ENCODE measurements around the gene ABCA7. TPM values are rescaled to one million over a fixed set of nuclear protein-coding genes. Genes with fewer than 3 reads are reported as not detected.

ABCA7 gene
- total and polyA plus RNA-seq, 2 of the 8 experiments (the other 6 are each of a cell fraction or from before 2014, with no cell fraction given): 10.4 to 25.6 TPM

GRCh38 chr19:1019980-1020867 is 19.7 kb upstream of the ABCA7 start:
- Histone ChIP-seq H3K18ac (ENCODE audit: extremely low read depth, low read length) (no peak overlapping the region; the same call in 1 of the 2 replicates), H4K20me1 (replicated peaks in 1 of 2; ENCODE audit: control insufficient read depth in 1 of 2, insufficient read depth in 2 of 2, low read length in 2 of 2) (peaks cover 30 to 42% of the 10 kb centered on the region in 2 experiments), H2AK5ac (ENCODE audit: low read depth, low read length) (0 out of 2 replicates have a peak overlapping the region, but pooled peaks have one; percentile 5), H2BK20ac (ENCODE audit: low read length) (no peak overlapping the region), H3K23me2 (ENCODE audit: low read depth, low read length) (peaks cover 9% of the 10 kb centered on the region), H4K91ac (replicated peaks; ENCODE audit: insufficient read length, low read length) (peak overlapping the region; percentile 77), H4K5ac (ENCODE audit: insufficient read length, low read depth, low read length) (no peak overlapping the region), H2BK5ac (ENCODE audit: low read depth, low read length) (peak overlapping the region; percentile 97; the same call in 1 of the 2 replicates), H2BK120ac (replicated peaks; ENCODE audit: low read depth, low read length) (no peak overlapping the region), H3K27me3 (replicated peaks in 1 of 4; ENCODE audit: control insufficient read depth in 3 of 4, extremely low read depth in 1 of 4, insufficient read depth in 3 of 4, low read length in 3 of 4) (no peaks in the 10 kb centered on the region), H3K14ac (ENCODE audit: insufficient read length) (no peak overlapping the region), H3K23ac (ENCODE audit: insufficient read length) (no peak overlapping the region), H4K8ac (ENCODE audit: extremely low read depth, insufficient read depth, low read length) (peak overlapping the region; percentile 92; the same call in 1 of the 2 replicates), H3K4me1 (replicated peaks in 1 of 4; ENCODE audit: control insufficient read depth in 3 of 4, insufficient read depth in 4 of 4, low read length in 3 of 4) (peaks cover 0 to 37% (median 25%) of the 10 kb centered on the region in 4 experiments; a peak in 5 of 7 replicates), H3K4me2 (ENCODE audit: insufficient read depth in 1 of 2, low read depth in 2 of 2, low read length in 2 of 2) (peak overlapping the region; percentile 93 to 98), H3K9ac (replicated peaks in 1 of 4; ENCODE audit: extremely low read depth in 1 of 4, low read depth in 3 of 4, low read length in 3 of 4) (peak overlapping the region; percentile 69 to 82 (median 76)), H3K79me1 (ENCODE audit: low read depth, low read length) (peaks cover 21% of the 10 kb centered on the region), H2BK12ac (ENCODE audit: low read depth, low read length) (no peak overlapping the region), H3K56ac (replicated peaks; ENCODE audit: insufficient read length, low read depth, low read length) (peak overlapping the region; percentile 42), H3K36me3 (ENCODE audit: control insufficient read depth in 2 of 4, insufficient read depth in 4 of 4, low read length in 3 of 4) (no peaks in the 10 kb centered on the region), H2BK15ac (ENCODE audit: low read length) (peak overlapping the region; percentile 61; the same call in 1 of the 2 replicates), H3K4me3 (ENCODE audit: extremely low read depth in 1 of 4, insufficient read depth in 2 of 4, low read depth in 3 of 4, low read length in 4 of 4) (peak overlapping the region; percentile 84 to 97 (median 94)), H3K27ac (ENCODE audit: low read depth, low read length) (peak overlapping the region; percentile 96), H3K4ac (replicated peaks; ENCODE audit: insufficient read length, low read depth, low read length) (no peak overlapping the region), H2AFZ (ENCODE audit: low read length) (no peak overlapping the region), H3K9me3 (ENCODE audit: insufficient read depth in 2 of 2, low read depth in 1 of 2, low read length in 1 of 2) (no peaks in the 10 kb centered on the region), H3K79me2 (ENCODE audit: control insufficient read depth in 1 of 2, insufficient read depth in 2 of 2, low read length in 2 of 2) (peaks cover 34 to 57% of the 10 kb centered on the region in 2 experiments)
- ChIA-PET CTCF (ENCODE audit: partially characterized antibody) (interaction anchor here (0.7 to 2.3 kb wide), 11 partner anchors 9 to 97 kb away, joined by 3 to 8 read pairs (median 4); no protein-coding TSS in a partner anchor), POLR2A (ENCODE audit: partially characterized antibody) (interaction anchor here (0.7 to 6.4 kb wide), 17 partner anchors 9 to 201 kb away, joined by 3 to 125 read pairs (median 4); partner anchors contain the start of genes ABCA7, ARHGAP45 and CNN2)
- DNase-seq (ENCODE audit: low read depth in 1 of 2, low spot score in 2 of 2) (no peak), FAIRE-seq (no peak)
- WGBS, 2 experiments (ENCODE audit: extremely low coverage in 1 of 2, insufficient coverage in 1 of 2, insufficient read length in 1 of 2, insufficient replicate concordance in 2 of 2, low coverage in 1 of 2, low lambda C conversion rate in 2 of 2, missing lambda C conversion rate in 1 of 2): 16% methylated on average over 47 of the region's 60 CpGs; no CpG with 5 or more reads in 1 of the 2 experiments
- TF ChIP-seq USF2 (IDR thresholded peaks at IDR 0.05; ENCODE audit: low read length) (no peak), JUND (IDR thresholded peaks at IDR 0.05; ENCODE audit: low read length) (no peak), RXRA (IDR thresholded peaks at IDR 0.05; ENCODE audit: insufficient read depth, low read depth, low read length) (no peak), ATF2 (IDR thresholded peaks at IDR 0.05; ENCODE audit: low read length) (no peak), EP300 (IDR thresholded peaks at IDR 0.05; ENCODE audit: borderline replicate concordance in 1 of 2, low read depth in 2 of 2, low read length in 2 of 2) (no peak), KDM4A (IDR thresholded peaks at IDR 0.05; ENCODE audit: low read depth, low read length, severe bottlenecking) (no peak), BACH1 (IDR thresholded peaks at IDR 0.05; ENCODE audit: low read length) (no peak)
